ENCODE measurements around the gene CMIP. TPM values are rescaled to one million over a fixed set of nuclear protein-coding genes. Genes with fewer than 3 reads are reported as not detected.

Gene CMIP
- total RNA-seq, 1 donor from 2014 or later = 18.8 TPM

- DNase-seq (ENCODE audit: low spot score in 2 of 2) (no peak), FAIRE-seq (no peak)
These were observed 100.2 kb downstream of the CMIP start for GRCh38 chr16:81544700-81545271.

DNA sequence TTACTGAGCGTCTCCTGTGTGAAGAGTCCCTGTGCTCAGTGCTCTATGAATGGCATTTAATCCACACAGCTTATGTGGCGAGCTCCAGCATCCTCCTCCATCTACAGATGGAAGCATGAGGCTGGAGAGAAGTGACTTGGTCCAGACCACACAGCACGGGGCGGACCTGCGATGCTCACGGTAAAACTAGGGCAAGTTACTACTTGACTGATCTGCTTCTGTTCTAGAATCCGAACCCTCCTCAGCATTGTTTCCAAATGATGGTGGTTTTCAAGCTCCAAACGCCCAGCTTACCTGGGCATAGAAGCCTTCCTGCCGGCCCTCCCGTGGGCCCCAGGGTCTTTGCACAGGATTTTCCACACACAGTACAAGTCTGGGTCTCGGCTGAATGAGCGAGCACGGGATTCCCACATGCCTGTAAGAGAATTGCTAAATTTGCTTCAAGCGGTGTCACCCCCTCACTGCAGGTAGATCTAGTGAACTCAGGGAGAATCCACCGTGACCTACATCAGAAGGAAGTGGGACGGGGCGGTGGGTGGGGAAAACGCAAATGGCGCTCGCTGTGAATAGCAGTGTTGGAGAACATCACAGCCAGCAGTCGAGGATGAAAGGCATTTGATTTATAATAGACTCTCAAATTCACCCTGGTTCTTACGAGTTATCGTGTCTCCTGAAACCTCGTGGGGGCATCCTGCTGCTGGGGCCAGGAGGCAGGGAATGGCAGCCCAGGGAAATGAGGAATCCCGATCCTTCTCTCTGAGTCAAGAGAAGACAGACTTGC is 101.1 kb downstream of the CMIP start:
- FAIRE-seq (no peak), DNase-seq (ENCODE audit: low spot score in 2 of 2) (no peak)

GRCh38 chr16:81546781-81547180 is 102.2 kb downstream of the CMIP start:
- no peak for DNase-seq (ENCODE audit: low spot score in 2 of 2)
- no peak for FAIRE-seq

GRCh38 chr16:81547194-81547938 is 102.8 kb downstream of the CMIP start:
- no peak for FAIRE-seq

GRCh38 chr16:81547939-81548216 is 103.3 kb downstream of the CMIP start:
- DNase-seq (ENCODE audit: low spot score in 2 of 2) (no peak), FAIRE-seq (no peak)

More at GRCh38 chr16:81547194-81547938, 102.8 kb downstream of the CMIP start:
- DNase-seq (ENCODE audit: low spot score in 2 of 2) = no peak

GRCh38 chr16:81548551-81548875 is 103.9 kb downstream of the CMIP start:
- DNase-seq (ENCODE audit: low spot score in 2 of 2) = no peak
- FAIRE-seq = no peak

DNA sequence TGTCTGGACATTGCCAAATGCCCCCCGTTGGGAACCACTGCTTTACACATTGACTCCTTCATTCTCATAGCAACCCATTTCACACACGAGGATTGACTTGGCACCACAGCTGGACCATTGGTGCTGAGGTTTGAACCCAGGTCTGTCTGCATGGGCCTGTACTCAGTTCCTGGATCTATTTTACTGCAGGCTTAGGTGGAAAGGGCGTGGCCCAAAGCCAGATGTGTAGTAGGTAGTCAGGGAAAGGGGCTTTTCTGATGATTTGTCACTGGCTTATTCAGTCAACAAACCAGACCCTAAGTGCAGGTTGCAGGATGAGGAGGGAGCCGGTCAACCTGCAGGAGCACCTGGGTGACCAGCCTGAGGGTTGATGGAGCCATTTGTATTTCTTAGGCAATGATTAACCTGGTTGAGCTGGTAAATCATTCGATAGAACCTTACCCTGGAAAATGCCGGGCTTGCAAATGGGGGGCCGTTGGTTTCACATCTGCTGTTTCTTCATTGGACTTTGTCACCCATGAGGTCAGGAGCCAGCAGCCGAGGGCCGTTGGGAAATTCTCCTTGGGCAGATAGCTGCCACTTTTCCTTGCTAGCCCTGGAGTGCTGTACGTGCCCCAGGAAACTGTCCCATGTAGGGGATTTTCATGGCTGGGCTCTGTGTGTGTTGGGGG is 104.4 kb downstream of the CMIP start:
- FAIRE-seq = no peak

GRCh38 chr16:81549547-81550431 is 105.2 kb downstream of the CMIP start:
- FAIRE-seq (no peak), DNase-seq (ENCODE audit: low spot score in 2 of 2) (no peak)

More for the DNA sequence above, 104.4 kb downstream of the CMIP start:
- DNase-seq (ENCODE audit: low spot score in 2 of 2) = no peak

- no peak for FAIRE-seq
- DNase-seq (ENCODE audit: low spot score in 2 of 2) = no peak
These were observed 105.8 kb downstream of the CMIP start for GRCh38 chr16:81550432-81550808.

DNA sequence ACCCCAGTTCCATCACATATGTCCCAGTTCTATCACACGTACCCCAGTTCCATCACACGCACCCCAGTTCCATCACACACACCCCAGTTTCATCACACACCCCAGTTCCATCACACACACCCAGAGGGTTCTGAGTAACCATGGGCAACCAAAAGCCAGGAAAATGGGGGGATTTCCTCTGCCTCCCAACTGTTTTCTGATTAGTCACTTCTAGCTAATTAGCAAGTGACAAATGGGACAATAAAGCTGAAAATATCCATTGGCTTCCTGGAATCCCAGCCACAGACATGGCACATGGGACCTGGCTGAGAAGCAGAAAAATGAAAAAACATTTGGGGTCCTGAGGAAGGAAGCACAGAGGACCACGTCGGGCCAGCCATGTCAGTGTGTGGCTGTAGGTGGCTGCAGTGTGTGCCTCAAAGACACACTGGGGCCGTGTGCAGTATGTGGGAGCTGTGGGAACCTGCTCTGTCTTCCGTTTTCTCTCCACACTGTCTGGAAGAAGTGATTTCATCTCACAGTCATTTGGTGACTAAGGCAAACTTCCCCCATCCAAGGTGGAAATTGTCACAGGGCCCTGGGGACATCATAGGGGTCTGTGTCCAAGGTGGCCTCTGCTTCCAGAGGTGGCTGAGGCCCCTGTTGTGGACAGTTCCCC is 106.7 kb downstream of the CMIP start:
- DNase-seq (ENCODE audit: low spot score in 2 of 2) = peak in 1 of 2 donors; percentile 35
- no peak for FAIRE-seq

GRCh38 chr16:81551821-81552304 is 107.3 kb downstream of the CMIP start:
- no peak for FAIRE-seq
- DNase-seq (ENCODE audit: low spot score in 2 of 2) = no peak

DNA sequence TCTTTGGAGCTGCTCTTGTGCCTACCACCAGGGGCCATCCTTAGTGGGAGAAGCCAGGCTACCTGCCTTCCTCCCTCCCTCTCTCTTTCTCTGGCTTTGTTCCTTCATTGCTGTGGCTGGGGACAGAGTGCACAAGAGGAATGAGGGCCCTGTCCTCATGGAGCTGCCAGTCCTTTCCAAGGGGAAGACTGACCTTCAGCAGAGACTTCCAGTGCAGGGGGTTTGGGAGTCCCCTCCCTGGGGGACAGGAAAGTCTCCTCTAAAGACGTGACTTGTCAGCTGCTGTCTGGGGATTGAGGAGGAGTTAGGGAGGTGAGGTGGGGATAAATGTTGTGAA is 108.1 kb downstream of the CMIP start:
- DNase-seq (ENCODE audit: low spot score in 2 of 2) (no peak), FAIRE-seq (no peak)

DNA sequence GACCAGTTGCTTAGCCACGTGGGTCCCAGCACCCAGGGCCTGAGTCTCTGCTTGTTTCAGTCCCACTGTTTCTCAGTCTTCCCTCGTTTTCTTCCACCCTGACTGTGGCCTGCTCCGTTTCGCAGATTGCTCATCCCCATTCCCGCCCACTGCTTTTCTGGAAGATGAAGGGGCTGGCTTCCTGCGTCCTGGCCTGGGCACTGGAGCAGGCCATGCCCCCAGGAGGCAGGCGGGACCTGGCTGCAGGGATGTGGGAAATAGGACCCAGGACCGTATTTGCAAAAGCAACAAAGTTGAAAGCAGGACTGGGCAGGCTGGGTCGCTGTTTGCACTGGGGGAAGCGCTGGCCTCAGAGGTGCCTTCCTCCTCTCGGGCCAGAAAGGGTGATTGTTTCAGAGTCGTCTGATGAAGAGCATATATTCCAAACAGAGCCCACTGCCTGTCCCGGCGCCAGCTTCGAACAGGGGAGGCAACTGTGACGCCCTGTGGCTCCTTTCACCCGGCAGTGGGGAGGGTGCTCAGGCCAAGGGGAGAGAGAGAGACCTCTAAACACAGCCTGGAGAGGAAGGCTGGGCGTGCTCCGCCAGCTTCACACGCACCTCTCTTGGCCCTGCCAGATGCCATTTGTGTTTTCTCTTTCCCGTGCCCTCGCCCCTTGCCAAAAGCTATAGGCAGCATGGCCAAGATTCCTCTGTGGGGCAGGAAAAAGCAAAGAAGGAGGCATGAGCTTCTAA is 108.6 kb downstream of the CMIP start:
- peak in 1 of 2 donors; percentile 37 for DNase-seq (ENCODE audit: low spot score in 2 of 2)
- no peak for FAIRE-seq

- FAIRE-seq (no peak), DNase-seq (ENCODE audit: low spot score in 2 of 2) (no peak)
These were observed 109.4 kb downstream of the CMIP start for GRCh38 chr16:81553814-81554675.

- FAIRE-seq = no peak
- DNase-seq (ENCODE audit: low spot score in 2 of 2) = no peak
These were observed 110.4 kb downstream of the CMIP start for GRCh38 chr16:81554979-81555378.

DNA sequence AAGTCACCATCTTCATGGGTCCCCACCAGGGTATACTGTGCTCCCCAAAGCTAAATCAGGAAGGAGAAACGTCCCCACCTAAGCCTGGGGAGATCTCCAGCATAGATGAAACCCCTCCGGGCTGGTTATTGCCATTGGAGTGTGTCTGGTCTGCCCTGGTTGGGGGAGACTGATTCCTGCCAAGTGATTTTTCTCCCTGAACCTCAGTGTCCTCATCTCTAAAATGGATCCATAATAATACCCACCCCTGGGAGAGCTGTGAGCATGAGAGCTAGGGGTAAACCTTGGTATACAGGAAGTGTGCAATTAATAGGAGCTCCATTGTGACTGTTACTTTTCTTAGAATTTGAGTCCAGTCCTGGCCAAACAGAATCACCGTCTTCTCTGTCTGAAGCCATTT is 111.1 kb downstream of the CMIP start:
- no peak for FAIRE-seq
- no peak for DNase-seq (ENCODE audit: low spot score in 2 of 2)

DNA sequence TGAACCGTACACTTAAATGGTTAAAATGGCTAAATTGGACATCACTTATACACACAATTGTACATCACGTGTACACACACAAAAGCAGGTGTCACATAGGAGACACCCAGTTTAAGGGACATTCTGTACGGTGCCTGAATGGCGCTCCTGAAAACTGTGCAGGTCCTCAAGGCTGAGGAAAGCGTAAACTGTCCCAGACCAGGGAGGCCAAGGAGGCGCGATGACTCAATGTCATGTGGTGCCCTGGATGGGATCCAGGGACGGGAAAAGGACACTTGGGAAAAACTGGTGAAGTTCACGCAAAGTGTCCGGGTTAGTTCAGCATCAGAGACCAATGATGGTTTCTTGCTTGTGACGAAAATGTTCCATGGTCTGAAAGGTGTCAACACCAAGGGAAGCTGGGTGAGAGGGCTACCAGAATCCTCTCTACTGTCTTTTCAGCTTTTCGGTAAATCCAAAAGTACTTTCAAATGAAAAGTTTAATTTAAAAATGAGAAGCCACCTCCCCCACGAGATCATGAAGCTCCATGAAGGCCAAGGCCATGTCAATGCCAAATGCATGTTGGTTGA is 112.2 kb downstream of the CMIP start:
- DNase-seq (ENCODE audit: low spot score in 2 of 2) (no peak), FAIRE-seq (no peak)

DNA sequence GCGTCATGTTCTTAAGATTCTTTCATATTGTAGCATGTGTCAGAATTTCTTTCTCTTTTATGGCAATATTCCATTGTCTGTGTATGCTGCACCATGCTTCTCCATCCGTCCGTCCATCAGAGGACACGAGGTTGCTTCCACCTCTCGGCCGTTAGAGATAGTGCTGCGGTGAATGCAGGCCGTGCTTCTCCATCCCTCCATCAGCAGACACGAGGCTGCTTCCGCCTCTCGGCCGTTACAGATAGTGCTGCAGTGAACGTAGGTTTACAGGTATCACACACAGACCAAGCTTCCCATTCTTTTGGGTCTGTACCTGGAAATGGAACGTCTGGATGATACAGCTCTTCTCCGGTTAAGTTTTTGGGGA is 113.5 kb downstream of the CMIP start:
- DNase-seq (ENCODE audit: low spot score in 2 of 2) (no peak), FAIRE-seq (no peak)
